HEK293T (cell line): ENCODE measurements around the gene COQ6.

Experiments used
- BHLHE40 ChIP-seq: fragments of 450-650 bp; IDR thresholded peaks from 2 replicates; pipeline ENCODE4 v1.6.1; 2016; ENCODE audit warnings: mild to moderate bottlenecking, moderate library complexity, borderline replicate concordance
- ELF4 ChIP-seq: fragments of 450-650 bp; IDR thresholded peaks from 2 replicates; pipeline ENCODE4 v1.6.1; 2017; ENCODE audit warnings: antibody characterized with exemption
- FOXA1 ChIP-seq: fragments of 450-650 bp; IDR thresholded peaks from 2 replicates; pipeline ENCODE4 v1.6.1; 2016; ENCODE audit warnings: mild to moderate bottlenecking
- FOXK2 ChIP-seq: fragments of 450-650 bp; IDR thresholded peaks from 2 replicates; pipeline ENCODE4 v1.6.1; 2016; ENCODE audit warnings: mild to moderate bottlenecking
- HDGF ChIP-seq: fragments of 450-650 bp; IDR thresholded peaks from 2 replicates; pipeline ENCODE4 v1.6.1; 2017; ENCODE audit warnings: antibody characterized with exemption, borderline replicate concordance
- NFRKB ChIP-seq: fragments of 450-650 bp; IDR thresholded peaks from 2 replicates; pipeline ENCODE4 v1.6.1; 2016; ENCODE audit warnings: mild to moderate bottlenecking, moderate library complexity
- SUZ12 ChIP-seq: fragments of 450-650 bp; IDR thresholded peaks from 2 replicates; pipeline ENCODE4 v1.6.1; 2016; ENCODE audit warnings: mild to moderate bottlenecking
- TARDBP ChIP-seq: fragments of 450-650 bp; IDR thresholded peaks from 2 replicates; pipeline ENCODE4 v1.6.1; 2016
- ZNF384 ChIP-seq: fragments of 450-650 bp; IDR thresholded peaks from 2 replicates; pipeline ENCODE4 v1.6.1; 2016

GRCh38 chr14:73942180-73942579 is 7.9 kb upstream of the COQ6 start:
- no peak for TF ChIP-seq NFRKB
- no peak for TF ChIP-seq BHLHE40
- no peak for TF ChIP-seq TARDBP
- TF ChIP-seq FOXK2, result no peak
- TF ChIP-seq ELF4, result no peak
- no peak for TF ChIP-seq FOXA1
- TF ChIP-seq HDGF, result no peak
- no peak for TF ChIP-seq ZNF384
- TF ChIP-seq SUZ12, result no peak
